NCI-H1694 (cell line): ENCODE results near the gene TPO.
"Not testable (repeated sequence)": the region's sequence is repeated elsewhere in the genome, so short reads cannot be mapped to it uniquely, and the experiment has no call there.

Experiments used
- DNase-seq: peaks from one replicate; lab custom pipeline; 2025; lab: John Stamatoyannopoulos, UW

The TPO gene

DNA sequence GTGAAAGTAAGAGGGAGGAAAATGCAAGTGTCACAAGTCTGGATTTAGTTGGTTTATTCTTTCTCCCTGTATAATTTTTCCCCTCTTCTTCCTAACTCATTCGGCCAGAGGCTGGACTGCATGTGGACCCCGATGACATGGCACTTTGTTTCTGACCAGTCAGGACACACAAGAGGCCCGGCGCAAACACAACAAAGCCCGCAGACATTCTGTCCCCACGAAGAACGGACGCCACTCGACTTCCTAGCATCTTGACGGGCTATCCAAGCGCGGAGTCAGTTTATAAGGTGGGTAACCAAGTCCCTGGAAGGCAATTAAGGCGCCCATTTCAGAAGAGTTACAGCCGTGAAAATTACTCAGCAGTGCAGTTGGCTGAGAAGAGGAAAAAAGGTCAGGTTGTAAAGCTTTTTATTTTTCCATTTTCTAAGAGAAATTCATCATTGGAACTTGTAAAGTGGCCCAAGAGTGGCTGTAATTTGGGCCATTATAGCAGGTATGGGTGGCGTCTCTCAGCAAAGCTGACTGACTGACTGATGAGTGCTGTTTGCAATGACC, at the start of gene TPO:
Gene TPO (plus strand): TSS at position 308 of the 555 bp plus-strand sequence. CDS start 946 bp downstream, outside the sequence.
- no peak for DNase-seq

DNA sequence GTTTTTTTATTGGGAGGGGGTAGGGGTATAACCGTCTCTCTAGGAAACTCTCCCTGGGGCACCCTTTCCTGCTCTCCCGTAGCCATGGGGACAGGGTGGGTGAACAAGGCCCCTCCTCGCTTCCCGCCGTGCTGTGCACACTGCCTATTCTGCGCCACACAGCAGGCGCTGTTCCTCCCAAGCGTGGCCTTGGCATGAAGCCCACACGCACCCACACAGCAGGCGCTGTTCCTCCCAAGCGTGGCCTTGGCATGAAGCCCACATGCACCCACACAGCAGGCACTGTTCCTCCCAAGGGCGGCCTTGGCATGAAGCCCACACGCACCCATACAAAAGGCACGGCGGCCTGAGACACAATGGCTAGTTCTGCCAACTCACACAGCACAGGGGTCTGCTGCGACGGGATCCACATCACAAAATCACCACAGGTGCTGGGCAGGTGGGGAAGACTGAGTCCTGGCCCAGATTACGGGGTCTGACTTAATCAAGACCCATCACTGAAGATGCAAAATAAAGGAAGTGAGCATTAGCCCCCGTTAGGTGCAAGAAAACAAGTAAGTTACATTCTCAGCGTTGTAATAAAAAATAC, 46.6 kb upstream of the TPO start:
- DNase-seq = no peak

- DNase-seq = no peak
Observed at GRCh38 chr2:1367601-1368000, 45.7 kb upstream of the TPO start.

- DNase-seq = no peak
Observed at GRCh38 chr2:1369905-1370304, 43.4 kb upstream of the TPO start.

DNA sequence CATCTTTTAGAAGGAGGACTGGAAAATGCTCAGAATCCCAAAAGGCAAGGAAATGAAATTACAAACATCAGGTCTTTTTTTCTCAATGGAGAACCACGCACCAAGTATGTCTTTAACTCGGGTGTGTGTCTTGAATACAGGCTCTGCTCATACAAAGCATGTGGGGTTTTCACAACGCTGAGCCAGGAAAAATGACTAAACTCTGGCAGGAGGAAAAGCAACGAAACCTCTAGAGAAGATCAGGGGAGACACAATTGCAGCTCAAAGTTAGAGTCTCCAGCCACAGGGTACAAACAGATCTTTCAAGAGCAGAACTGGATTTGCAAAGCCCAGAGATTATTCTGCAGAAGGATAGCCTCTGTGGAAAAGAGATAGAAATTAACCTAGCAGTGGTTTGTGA, 42.8 kb upstream of the TPO start:
- DNase-seq = no peak

DNA sequence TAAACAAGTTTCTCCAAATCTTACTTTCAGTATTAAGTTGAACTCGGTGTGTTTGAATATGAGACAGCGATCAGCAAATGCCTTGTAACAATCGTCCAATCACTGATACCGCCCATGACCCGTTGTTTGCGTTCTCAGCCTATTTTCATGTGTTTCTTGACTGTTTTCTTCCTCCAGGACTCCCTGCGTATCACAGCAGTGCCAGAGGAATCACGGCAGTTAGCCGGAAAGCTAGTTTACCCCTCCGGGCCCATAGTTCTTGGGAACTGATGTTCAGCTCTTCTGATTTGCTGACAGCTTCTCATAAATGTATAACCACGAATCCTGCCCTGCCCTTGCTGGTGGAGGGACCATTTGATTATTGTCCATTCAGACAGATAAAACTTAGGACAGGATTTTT, 42.2 kb upstream of the TPO start:
- DNase-seq = no peak

- no peak for DNase-seq
Observed at GRCh38 chr2:1373830-1374229, 39.4 kb upstream of the TPO start.

GRCh38 chr2:1374287-1374686, 39.0 kb upstream of the TPO start:
- DNase-seq = no peak

- DNase-seq = no peak
Observed at GRCh38 chr2:1375794-1376193, 37.5 kb upstream of the TPO start.

DNA sequence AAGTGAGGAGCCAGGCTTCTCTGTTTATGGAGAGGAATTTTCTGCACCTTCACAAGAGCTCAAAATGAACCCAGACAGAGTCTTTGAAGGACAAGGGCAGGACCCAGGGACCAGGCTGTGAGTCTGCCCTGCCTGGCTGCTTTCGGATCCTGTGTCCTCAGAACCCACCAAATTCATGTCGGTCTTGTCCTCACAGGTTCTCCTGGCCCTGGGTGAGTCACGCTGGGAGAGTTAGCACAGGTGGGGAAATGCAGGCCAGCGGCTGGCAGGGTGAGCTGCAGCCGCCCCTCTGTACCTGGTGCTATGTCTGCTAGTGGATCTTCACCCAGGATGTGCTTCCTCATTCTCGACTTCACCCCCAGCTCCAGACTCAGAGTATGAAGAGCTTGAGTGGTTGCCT, 35.8 kb upstream of the TPO start:
- no peak for DNase-seq

- DNase-seq = no peak
Observed at GRCh38 chr2:1378456-1379150, 34.7 kb upstream of the TPO start.

DNA sequence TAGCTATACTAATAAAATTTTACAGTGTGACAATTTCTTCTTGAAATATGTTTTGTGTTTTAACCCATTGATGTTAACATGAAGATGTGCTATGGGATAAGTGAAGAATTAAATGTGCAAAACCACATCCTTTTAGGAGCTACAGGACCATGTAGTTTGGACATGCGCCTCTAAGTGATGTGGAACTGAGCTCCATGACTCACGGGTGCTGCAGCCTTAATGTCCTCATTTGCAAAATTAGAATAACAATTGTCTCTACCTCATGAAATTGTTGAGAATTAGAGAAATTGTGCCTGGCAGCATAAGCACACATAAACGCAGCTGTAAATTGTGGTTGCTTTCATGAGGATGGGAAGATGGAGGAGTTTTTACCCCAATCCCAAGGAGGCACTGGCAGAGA, 31.6 kb upstream of the TPO start:
- DNase-seq = no peak

DNA sequence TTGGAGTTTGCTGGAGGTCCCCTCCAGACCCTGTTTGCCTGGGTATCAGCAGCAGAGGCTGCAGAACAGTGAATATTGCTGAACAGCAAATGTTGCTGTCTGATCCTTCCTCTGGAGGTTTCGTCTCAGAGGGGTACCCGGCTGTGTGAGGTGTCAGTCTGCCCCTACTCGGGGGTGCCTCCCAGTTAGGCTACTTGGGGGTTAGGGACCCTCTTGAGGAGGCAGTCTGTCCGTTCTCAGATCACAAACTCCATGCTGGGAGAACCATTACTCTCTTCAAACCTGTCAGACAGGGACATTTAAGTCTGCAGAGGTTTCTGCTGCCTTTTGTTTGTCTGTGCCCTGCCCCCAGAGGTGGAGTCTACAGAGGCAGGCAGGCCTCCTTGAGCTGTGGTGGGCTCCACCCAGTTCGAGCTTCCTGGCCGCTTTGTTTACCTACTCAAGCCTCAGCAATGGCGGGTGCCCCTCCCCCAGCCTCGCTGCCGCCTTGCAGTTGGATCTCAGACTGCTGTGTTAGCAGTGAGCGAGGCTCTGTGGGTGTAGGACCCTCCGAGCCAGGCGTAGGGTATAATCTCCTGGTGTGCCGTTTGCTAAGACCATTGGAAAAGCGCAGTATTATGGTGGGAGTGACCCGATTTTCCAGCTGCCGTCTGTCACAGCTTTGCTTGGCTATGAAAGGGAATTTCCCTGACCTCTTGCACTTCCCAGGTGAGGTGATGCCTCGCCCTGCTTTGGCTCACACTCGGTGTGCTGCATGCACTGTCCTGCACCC, 25.1 kb upstream of the TPO start:
- not testable (repeated sequence) for DNase-seq

- DNase-seq = not testable (repeated sequence)
Observed at GRCh38 chr2:1390118-1390517, 23.1 kb upstream of the TPO start.

GRCh38 chr2:1393321-1393720, 19.9 kb upstream of the TPO start:
- no peak for DNase-seq

- no peak for DNase-seq
Observed at GRCh38 chr2:1394709-1395408, 18.4 kb upstream of the TPO start.

DNA sequence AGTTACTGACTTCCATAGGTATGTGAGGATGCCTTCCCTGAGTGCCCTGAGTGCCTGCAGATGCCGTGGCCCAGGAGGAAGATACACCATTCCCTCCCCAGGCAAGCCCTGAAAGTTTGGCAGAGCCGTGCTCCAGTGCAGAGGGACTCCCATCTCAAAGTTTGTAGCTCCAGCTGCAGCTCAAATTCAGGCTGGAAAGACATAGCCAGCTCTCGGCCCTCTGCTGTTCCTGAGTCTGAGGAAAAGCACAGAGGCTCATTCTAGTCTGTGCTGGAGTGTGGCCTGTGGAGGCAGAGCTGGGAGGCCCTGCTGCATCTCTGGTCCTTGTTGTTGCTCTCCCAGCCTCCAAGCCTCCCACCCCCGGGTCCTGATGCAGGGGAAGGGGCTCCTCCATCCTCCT, 15.9 kb upstream of the TPO start:
- no peak for DNase-seq

DNA sequence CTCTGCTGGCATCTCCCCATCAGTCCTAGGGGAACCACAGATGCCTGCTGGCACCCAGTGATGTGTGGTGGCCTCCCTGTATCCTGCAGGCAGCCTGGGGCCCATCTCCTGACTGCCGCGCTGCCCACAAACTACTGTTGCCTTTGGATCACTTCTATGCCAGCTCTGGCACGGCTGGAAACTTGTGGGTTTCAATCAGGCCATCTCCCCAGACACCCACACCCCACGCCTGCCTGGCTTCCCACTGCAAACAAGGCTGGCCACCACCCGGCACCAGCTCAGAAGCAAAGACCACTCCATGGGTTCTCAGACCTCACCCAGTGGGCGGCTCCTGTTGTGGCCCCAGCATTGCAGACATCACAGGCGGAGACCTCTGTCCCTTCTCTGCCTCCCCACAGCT, 15.1 kb upstream of the TPO start:
- DNase-seq = no peak

- no peak for DNase-seq
Observed at GRCh38 chr2:1400943-1401735, 12.1 kb upstream of the TPO start.

DNA sequence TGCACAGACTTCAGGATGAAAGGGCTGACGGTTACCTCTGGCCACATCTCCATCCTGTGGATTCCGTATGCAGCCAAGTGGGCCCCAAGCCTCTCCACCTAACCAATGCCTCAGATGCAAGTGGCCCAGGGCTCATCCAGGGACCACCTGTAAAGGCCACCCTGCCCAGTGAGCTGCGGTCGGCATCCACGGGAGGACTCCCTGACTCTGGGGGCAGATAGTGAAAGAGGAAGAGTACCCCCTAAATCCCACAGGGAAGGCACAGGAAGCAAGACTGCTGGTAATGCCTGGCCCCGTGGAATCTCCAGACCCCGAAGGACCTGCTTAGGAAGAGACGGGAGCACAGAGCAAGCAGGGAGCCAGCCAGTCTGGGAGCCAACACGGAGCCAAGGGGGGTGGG, 11.2 kb upstream of the TPO start:
- no peak for DNase-seq

DNA sequence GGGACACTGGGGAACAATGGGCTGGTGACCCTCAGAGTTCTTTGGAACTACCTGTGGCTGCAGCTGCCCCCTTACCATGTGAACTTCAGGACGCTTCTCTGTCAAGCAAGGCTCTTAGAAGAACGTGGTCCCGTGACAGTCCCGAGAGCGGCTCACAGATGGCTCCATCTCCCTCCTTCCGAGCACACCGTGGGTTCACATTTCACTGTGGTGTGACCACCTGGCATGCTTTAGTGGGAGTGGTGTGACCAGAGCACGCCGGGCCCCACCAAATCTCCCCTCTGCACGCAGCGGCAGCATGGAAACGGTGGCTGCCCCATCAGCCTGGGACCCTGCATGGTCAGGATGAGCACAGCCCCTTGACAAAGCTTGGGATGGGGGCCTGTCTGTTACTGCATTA, 9.7 kb upstream of the TPO start:
- DNase-seq = no peak

- no peak for DNase-seq
Observed at GRCh38 chr2:1405124-1405523, 8.1 kb upstream of the TPO start.
